IMR-90 (cell line): ENCODE results near the gene PRXL2B. TPM values are rescaled to one million over a fixed set of nuclear protein-coding genes. Genes with fewer than 3 reads are reported as not detected.

Experiments
- ATAC-seq: fragments of 200-7000 bp; cut with Tn5 transposase; 2 replicates; pipeline ENCODE4 v1.9.1; 2020; ENCODE audit warnings: low read depth, mild to moderate bottlenecking, moderate library complexity
- BruUV-seq: library from RNA; stranded (reverse); fragments of 400-500 nt; replicated peaks from 2 replicates; lab custom pipeline; 2021; lab: Mats Ljungman, UMichigan
- CTCF ChIA-PET: fragments of 300-600 bp; formaldehyde crosslinking; extraction: SDS; loops from one replicate; lab custom pipeline; 2021; ENCODE audit warnings: antibody characterized with exemption; lab: Yijun Ruan, JAX
- POLR2A ChIA-PET: fragments of 300-600 bp; sonication (Branson Sonifier 250); formaldehyde crosslinking; loops from one replicate; lab custom pipeline; 2022; ENCODE audit warnings: antibody characterized with exemption; ENCODE audit not compliant: unreplicated experiment; lab: Charles Lee
- DNase-seq: peaks from one replicate; pipeline ENCODE4 v3.0.0; 2013
- H2AFZ ChIP-seq: replicated peaks from 2 replicates; pipeline ENCODE3; 2013; ENCODE audit warnings: low read length, mild to moderate bottlenecking; ENCODE audit not compliant: poor library complexity
- H2AK5ac ChIP-seq: 2 replicates; pipeline ENCODE4 v1.6.1; 2013; ENCODE audit warnings: low read depth, low read length, inconsistent platforms
- H2AK9ac ChIP-seq: replicated peaks from 2 replicates; pipeline ENCODE3; 2013; ENCODE audit warnings: mild to moderate bottlenecking, low read depth, low read length, moderate library complexity; ENCODE audit not compliant: poor library complexity
- H2BK120ac ChIP-seq: 2 replicates; pipeline ENCODE4 v1.6.1; 2013; ENCODE audit warnings: low read depth, low read length, inconsistent platforms
- H2BK15ac ChIP-seq: 3 replicates; pipeline ENCODE4 v1.6.1; 2013; ENCODE audit warnings: low read depth, low read length, inconsistent platforms
- H2BK20ac ChIP-seq: 2 replicates; pipeline ENCODE4 v1.6.1; 2013; ENCODE audit warnings: low read depth, mild to moderate bottlenecking, inconsistent platforms, low read length, moderate library complexity
- H2BK5ac ChIP-seq: 2 replicates; pipeline ENCODE4 v1.6.1; 2013; ENCODE audit warnings: mild to moderate bottlenecking, low read depth, low read length, inconsistent platforms; ENCODE audit not compliant: poor library complexity, severe bottlenecking
- H3K14ac ChIP-seq: replicated peaks from 2 replicates; pipeline ENCODE4 v1.6.1; 2013; ENCODE audit warnings: low read depth, low read length, inconsistent platforms
- H3K18ac ChIP-seq: 2 replicates; pipeline ENCODE4 v1.6.1; 2013; ENCODE audit warnings: low read depth, low read length, control low read depth
- H3K23ac ChIP-seq: 2 replicates; pipeline ENCODE4 v1.6.1; 2013; ENCODE audit warnings: low read depth, low read length, inconsistent platforms
- H3K27ac ChIP-seq: 2 replicates; pipeline ENCODE4 v1.5.1; 2013; ENCODE audit warnings: mild to moderate bottlenecking, control low read depth, low read length; ENCODE audit not compliant: insufficient read depth
- H3K27me3 ChIP-seq: 2 replicates; pipeline ENCODE4 v1.6.1; 2013; ENCODE audit warnings: low read length; ENCODE audit not compliant: control insufficient read depth, insufficient read depth
- H3K36me3 ChIP-seq: 2 replicates; pipeline ENCODE4 v1.6.1; 2013; ENCODE audit warnings: low read length, mixed read lengths; ENCODE audit not compliant: control insufficient read depth, insufficient read depth
- H3K4ac ChIP-seq: 2 replicates; pipeline ENCODE4 v1.6.1; 2013; ENCODE audit warnings: low read depth, low read length, inconsistent platforms
- H3K4me1 ChIP-seq: 2 replicates; pipeline ENCODE4 v1.6.1; 2013; ENCODE audit warnings: low read length, mixed read lengths; ENCODE audit not compliant: control insufficient read depth, insufficient read depth
- H3K4me2 ChIP-seq: 2 replicates; pipeline ENCODE4 v1.6.1; 2013; ENCODE audit warnings: low read depth, mild to moderate bottlenecking, control low read depth, low read length, moderate library complexity
- H3K4me3 ChIP-seq: 2 replicates; pipeline ENCODE4 v1.5.1; 2013; ENCODE audit warnings: low read depth, mild to moderate bottlenecking, control low read depth, low read length, moderate library complexity; ENCODE audit not compliant: insufficient read depth
- H3K56ac ChIP-seq: 2 replicates; pipeline ENCODE4 v1.6.1; 2013; ENCODE audit warnings: low read length, inconsistent platforms; ENCODE audit not compliant: insufficient read depth; ENCODE audit errors: extremely low read depth
- H3K79me1 ChIP-seq, 2 experiments: 2 replicates each; pipeline ENCODE4 v1.6.1; 2013; ENCODE audit warnings: low read length in 2 of 2, inconsistent platforms in 1 of 2, low read depth in 1 of 2
- H3K9ac ChIP-seq: 2 replicates; pipeline ENCODE4 v1.6.1; 2013; ENCODE audit warnings: low read depth, low read length, control low read depth
- H3K9me1 ChIP-seq: 2 replicates; pipeline ENCODE4 v1.6.1; 2013; ENCODE audit warnings: low read length, inconsistent platforms; ENCODE audit not compliant: insufficient read depth
- H3K9me3 ChIP-seq: 2 replicates; pipeline ENCODE4 v1.6.1; 2013; ENCODE audit warnings: low read length; ENCODE audit not compliant: control insufficient read depth, insufficient read depth
- H4K20me1 ChIP-seq: 2 replicates; pipeline ENCODE4 v1.6.1; 2013; ENCODE audit warnings: low read length, inconsistent platforms; ENCODE audit not compliant: insufficient read depth
- H4K5ac ChIP-seq: 2 replicates; pipeline ENCODE4 v1.6.1; 2013; ENCODE audit warnings: mild to moderate bottlenecking, low read depth, low read length, control low read depth
- H4K8ac ChIP-seq, 2 experiments: 2 replicates each; pipeline ENCODE4 v1.6.1; 2013; ENCODE audit warnings: low read depth in 2 of 2, low read length in 2 of 2, control low read depth in 1 of 2, inconsistent platforms in 1 of 2
- H4K91ac ChIP-seq: 2 replicates; pipeline ENCODE4 v1.6.1; 2013; ENCODE audit warnings: low read depth, low read length, inconsistent platforms; ENCODE audit not compliant: insufficient read depth
- CEBPB ChIP-seq: IDR thresholded peaks from 2 replicates; pipeline ENCODE4 v1.6.1; 2012; ENCODE audit warnings: low read depth, low read length, improper control_type of control experiment
- MAZ ChIP-seq: IDR thresholded peaks from 2 replicates; pipeline ENCODE4 v1.6.1; 2012; ENCODE audit warnings: low read depth, mild to moderate bottlenecking, low read length, improper control_type of control experiment, moderate library complexity, borderline replicate concordance
- MXI1 ChIP-seq: IDR thresholded peaks from 2 replicates; pipeline ENCODE4 v1.6.1; 2012; ENCODE audit warnings: low read depth, mild to moderate bottlenecking, low read length, moderate library complexity, borderline replicate concordance
- NFE2L2 ChIP-seq: fragments of 150-350 bp; IDR thresholded peaks from 2 replicates; pipeline ENCODE4 v1.6.1; 2016; ENCODE audit warnings: low read depth, mild to moderate bottlenecking, low read length
- POLR2A ChIP-seq: IDR thresholded peaks from 2 replicates; pipeline ENCODE4 v1.6.1; 2012; ENCODE audit warnings: mild to moderate bottlenecking, low read depth, low read length
- WGBS, 2 experiments: methylation state at CpG; one replicate each; pipeline versions ENCODE4 v1.1.5 to v1.1.7; 2013; ENCODE audit warnings: missing lambda C conversion rate in 2 of 2; ENCODE audit not compliant: insufficient read length in 1 of 2; ENCODE audit errors: extremely low coverage in 2 of 2; 5-methylcytosine and 5-hydroxymethylcytosine counted together
- dilution Hi-C: fragments of 300-500 bp; cut with HindIII; formaldehyde crosslinking; loops from one replicate; pipeline ENCODE4 v1.14.3; 2018; ENCODE audit warnings: low sequenced_read_pairs; ENCODE audit not compliant: unreplicated experiment
- in situ Hi-C: fragments of 300-500 bp; cut with MboI; formaldehyde crosslinking; loops from 3 replicates; pipeline ENCODE4 v1.14.3; 2019; ENCODE audit warnings: low sequenced_read_pairs, inconsistent platforms, mixed read lengths
- intact Hi-C: fragments of 100-400 bp; cut with micrococcal nuclease; formaldehyde crosslinking; loops from 2 replicates; pipeline ENCODE4 v1.10.0; 2022
- polyA plus RNA-seq, 3 experiments: library from polyadenylated mRNA; depleted of rRNA; stranded (reverse); fragments of >200 nt; gene quantifications; 2 replicates each; pipeline ENCODE4 v1.2.3, GENCODE V29; 2012; ENCODE audit warnings: low replicate concordance in 1 of 3
- total RNA-seq: library from RNA; depleted of rRNA; stranded (reverse); fragments of >200 nt; gene quantifications from 2 replicates; pipeline ENCODE4 v1.2.3, GENCODE V29; 2012

PRXL2B gene
- total and polyA plus RNA-seq, 2 of the 4 experiments (the other 2 are of a cell fraction), result 10.9 to 22.3 TPM

- CTCF ChIA-PET, result no interaction called here
- BruUV-seq, result no TSS peak
- in situ Hi-C loops, result no loop called here
Measured at GRCh38 chr1:2558420-2558819, 28.2 kb upstream of the PRXL2B start.

More at GRCh38 chr1:2558420-2558819, 28.2 kb upstream of the PRXL2B start:
- TF ChIP-seq MXI1 (no peak), NFE2L2 (no peak), MAZ (no peak), CEBPB (no peak), POLR2A (no peak)
- Histone ChIP-seq H3K4me2 (no peak overlapping the region), H4K8ac (no peak overlapping the region), H4K5ac (no peak overlapping the region), H3K27ac (no peak overlapping the region), H2BK20ac (no peak overlapping the region), H2AK9ac (no peak overlapping the region), H3K18ac (no peak overlapping the region), H3K4me3 (no peak overlapping the region), H3K27me3 (peaks cover 2% of the 10 kb centered on the region; the same call in 1 of the 2 replicates), H3K9ac (no peak overlapping the region), H3K56ac (no peak overlapping the region), H4K91ac (no peak overlapping the region), H3K4ac (no peak overlapping the region), H2AK5ac (no peak overlapping the region), H2BK120ac (no peak overlapping the region), H3K9me1 (no peaks in the 10 kb centered on the region), H3K14ac (no peak overlapping the region), H3K36me3 (no peaks in the 10 kb centered on the region), H2AFZ (no peak overlapping the region), H3K79me1 (no peaks in the 10 kb centered on the region), H2BK15ac (no peak overlapping the region), H3K4me1 (no peaks in the 10 kb centered on the region), H4K20me1 (no peaks in the 10 kb centered on the region), H3K23ac (no peak overlapping the region), H3K9me3 (no peaks in the 10 kb centered on the region), H2BK5ac (no peak overlapping the region)
- POLR2A ChIA-PET, result no interaction called here
- intact Hi-C loops (no loop called here), dilution Hi-C loops (no loop called here)
- DNase-seq (no peak), ATAC-seq (no peak)
- 88% methylated on average over 4 of the region's 12 CpGs; no CpG with 5 or more reads in 1 of the 2 experiments for WGBS, 2 experiments
